HG02588 (cell line): ENCODE data around the gene CMC1.
"Not testable (repeated sequence)": the region's sequence is repeated elsewhere in the genome, so short reads cannot be mapped to it uniquely, and the experiment has no call there.

ENCODE experiments used
- ATAC-seq: cut with Tn5 transposase; IDR thresholded peaks from one replicate; pipeline ENCODE4 v1.9.1; 2021; ENCODE audit warnings: mild to moderate bottlenecking, moderate library complexity; ENCODE audit not compliant: unreplicated experiment

CMC1 gene, protein sequence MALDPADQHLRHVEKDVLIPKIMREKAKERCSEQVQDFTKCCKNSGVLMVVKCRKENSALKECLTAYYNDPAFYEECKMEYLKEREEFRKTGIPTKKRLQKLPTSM

DNA sequence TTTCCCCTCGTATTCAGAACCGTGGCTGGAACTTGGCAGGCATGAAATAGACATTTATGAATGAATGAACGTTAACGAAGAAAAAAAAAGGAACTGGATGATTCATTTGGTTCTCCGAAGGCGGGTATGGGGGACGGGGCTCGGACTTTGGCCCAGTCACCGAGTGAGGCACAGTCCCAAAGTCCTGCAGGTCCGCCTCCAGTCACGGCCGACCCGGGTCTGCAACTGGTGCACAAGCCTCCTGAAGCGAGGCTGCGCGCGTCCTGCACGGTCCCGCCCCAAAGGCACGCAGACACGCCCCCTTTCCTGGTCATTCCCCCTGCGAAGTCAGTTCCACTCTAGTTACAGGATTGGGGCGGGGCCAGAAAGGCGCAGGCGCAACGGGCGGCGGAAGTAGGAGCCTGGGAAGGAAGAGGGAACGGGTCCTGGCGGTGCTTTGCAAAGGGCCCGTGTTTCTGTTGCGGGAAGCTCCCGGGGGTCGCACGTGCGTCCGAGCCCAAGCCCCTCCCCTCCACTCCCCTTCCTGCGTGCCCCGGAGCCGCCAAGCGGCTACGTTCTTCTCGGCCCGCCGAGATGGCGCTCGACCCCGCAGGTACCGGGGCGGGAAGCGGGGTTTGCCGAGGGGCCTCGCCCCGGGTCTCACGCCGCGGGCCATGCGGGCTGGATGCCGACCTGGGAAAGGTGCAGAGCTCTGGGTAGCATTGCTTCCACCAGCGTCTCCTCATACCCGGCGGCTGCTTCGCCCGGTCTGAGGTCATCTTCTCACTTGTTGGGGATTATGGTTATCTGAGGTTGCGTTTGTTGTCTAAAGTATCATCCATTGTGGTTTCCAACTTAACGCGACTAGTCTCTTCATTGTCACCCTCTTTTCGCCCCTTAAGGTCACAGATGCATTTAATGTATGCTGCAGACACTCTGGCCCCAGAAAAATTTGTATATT lies at the start of gene CMC1:
TSS of gene CMC1 (plus strand) at position 399 of the 940 bp plus-strand sequence. CDS start at position 574, 175 bp downstream.
- ATAC-seq, result peak; percentile 97

DNA sequence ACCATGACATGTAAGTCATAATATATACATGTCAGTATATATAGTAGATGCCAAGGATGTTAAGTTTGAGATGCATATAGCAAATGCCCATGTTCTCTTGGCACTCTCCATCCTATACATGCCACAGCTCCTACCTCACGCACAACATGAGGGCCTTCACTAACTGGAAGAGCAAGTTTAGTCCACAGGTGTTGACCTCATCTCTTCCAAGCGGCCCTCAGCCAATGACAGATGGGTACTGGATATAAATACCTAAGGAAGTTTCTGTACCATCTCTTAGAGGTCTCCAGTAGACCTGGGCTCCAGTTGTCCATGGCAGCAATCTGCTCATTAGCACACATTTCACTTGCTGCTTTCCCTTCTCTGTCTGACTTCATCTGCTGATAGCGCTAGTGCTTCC lies 43.3 kb upstream of the CMC1 start:
- no peak for ATAC-seq

DNA sequence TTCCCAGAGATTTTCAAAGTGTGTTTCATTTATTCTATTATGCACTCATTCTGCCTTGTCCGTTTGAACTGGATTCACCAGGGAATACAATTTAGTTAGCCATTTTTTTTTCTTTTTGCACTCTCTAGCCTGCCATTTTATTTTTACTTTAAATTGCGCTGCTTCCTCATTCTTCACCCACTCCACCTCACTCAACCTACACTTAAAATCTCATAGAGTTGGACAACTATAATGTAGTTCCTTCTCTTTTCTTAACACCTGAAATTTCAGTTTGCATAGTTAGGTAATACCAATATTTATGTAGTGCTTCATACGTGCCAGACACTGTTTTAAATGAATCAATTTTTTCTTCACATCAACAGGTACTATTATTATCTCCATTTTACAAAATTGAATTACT lies 42.4 kb upstream of the CMC1 start:
- no peak for ATAC-seq

DNA sequence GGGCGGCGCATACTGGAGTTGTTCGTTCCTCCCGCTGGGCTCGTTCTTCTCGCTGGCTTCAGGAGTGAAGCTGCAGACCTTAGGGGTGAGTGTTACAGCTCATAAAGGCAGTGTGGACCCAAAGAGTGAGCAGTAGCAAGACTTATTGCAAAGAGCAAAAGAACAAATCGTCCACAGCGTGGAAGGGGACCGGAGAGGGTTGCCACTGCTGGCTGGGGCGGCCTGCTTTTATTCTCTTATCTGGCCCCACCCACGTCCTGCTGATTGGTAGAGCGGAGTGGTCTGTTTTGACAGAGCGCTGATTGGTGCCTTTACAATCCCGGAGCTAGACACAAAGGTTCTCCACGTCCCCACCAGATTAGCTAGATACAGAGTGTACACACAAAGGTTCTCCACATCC lies 41.8 kb upstream of the CMC1 start:
- ATAC-seq, result not testable (repeated sequence)

DNA sequence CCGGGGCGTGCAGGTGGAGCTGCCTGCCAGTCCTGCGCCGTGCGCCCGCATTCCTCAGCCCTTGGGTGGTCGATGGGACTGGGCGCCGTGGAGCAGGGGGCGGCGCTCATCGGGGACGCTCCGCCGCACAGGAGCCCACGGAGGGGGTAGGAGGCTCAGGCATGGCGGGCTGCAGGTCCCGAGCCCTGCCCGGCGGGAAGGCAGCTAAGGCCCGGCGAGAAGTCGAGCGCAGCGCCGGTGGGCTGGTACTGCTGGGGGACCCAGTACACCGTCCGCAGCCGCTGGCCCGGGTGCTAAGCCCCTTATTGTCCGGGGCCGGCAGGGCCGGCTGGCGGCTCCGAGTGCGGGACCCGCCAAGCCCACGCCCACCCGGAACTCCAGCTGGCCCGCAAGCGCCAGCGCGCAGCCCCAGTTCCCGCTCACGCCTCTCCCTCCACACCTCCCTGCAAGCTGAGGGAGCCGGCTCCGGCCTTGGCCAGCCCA lies 41.0 kb upstream of the CMC1 start:
- not testable (repeated sequence) for ATAC-seq

DNA sequence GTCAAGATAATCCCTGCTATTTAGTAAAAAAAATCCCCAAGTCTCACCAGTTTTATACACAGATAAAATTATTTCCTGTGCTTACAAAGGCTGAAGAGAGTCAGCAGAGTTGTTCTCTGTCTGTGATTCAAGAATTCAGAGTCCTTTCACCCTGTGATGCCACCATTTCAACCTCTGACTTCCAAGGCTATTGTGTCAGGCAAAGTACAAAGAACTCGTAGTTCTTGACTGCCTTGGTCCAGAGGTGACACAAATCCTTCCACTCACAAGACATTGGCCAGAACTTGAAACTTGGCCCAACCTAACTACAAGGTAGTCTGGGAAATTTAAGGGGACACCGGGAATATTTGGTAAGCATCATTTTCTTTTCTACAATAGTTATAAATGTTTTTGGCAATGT lies 34.9 kb upstream of the CMC1 start:
- no peak for ATAC-seq

DNA sequence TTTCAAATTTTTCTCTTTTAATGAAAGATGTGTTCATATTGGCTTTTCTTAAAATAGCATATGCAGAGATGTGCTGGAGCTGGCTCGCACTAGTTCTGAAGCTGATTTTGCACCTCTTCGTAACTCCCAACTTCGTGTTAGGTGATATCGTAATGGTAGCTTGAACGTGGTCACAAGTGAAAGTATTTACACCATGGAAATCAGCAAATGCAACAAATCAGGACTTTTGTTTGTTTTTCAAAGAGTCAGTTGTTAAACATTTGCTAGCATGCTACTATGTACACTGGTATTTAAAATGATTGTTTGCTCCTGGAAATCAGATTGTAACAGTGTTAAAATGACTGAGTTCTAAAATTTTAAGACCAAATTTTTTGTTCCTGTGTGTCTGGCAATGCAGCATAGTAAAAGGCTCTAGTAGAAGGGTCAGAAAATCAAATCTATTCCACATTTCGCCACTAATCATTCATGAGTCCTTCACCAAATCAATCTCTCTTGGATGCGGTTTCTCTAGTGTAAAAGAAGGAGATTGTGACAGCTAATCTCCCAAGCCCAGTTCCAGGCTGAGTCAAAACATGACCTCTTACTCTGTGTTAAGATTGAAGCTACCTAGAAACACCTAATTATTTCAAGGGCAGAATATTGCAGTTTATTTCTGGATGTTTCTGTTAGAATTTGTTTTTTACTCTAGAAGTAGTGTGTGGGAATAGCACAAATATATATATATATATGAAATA lies 34.3 kb upstream of the CMC1 start:
- ATAC-seq, result no peak

DNA sequence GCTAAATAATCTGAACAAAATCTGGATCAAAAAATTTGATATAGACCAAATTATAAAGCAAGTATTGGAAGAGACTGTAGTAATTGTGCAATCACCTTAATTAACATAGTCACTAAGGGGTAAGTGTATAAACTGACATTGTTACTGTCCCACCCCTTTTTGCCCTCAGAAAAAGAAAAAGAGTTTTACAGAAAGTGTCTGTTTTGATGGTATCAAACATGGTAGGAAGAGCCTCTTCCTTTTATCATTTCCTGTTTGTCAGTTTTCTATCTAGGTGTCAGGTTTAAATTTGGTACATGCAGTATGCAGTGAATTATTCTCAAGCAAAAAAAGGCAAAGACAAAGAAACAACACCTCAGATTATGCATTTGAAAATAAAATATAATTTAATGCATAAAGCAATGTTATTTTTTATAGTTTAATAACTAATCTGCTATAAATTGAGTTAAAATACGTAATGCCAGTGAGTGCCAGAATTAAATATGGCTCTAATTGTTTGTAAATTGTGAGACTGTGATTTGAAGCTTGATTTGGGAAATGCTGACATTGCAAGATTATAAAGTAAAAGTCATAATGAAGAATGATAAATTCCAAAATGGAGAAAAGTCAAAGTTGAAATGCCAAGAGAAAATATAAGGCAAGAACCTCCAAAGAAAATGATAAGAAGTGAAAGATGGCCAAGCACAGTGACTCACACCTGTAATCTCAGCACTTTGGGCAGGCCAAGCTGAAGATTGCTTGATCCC lies 30.3 kb upstream of the CMC1 start:
- no peak for ATAC-seq

DNA sequence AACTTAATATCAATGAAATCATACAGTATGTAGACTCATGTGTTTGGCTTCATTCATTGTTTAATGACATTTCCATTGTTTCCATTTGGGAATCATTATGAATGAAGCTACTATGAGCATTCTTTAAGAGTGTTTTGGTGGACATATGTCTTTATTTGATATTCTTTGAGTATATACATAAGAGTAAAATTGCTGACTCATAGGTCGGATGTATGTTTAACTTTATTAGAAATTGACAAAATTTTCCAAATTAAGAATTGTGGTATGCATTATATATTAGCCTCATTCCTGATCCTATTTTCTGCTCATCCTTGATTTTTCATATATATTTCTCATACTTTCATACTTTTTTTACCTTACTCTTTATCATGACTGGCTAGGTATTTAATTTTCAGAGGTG lies 28.7 kb upstream of the CMC1 start:
- ATAC-seq, result no peak

DNA sequence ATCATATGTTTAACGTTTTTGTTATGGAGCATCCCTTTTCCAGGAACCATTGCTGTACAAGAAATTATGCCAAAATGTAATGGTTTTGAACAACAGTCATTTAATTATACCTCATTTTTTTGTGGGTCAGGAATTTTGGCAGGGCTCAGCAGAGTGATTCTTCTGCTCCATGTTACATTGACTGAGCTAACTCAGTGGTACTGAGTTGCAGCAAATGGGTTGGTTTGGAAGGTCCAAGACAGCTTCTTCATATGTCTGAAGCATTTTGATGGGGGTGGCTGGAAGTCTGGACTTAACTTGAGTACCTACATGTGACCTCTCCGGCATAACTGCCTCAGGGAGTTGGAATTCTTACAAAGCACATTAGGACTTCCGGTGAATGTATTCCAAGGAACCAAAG lies 26.0 kb upstream of the CMC1 start:
- ATAC-seq, result no peak

DNA sequence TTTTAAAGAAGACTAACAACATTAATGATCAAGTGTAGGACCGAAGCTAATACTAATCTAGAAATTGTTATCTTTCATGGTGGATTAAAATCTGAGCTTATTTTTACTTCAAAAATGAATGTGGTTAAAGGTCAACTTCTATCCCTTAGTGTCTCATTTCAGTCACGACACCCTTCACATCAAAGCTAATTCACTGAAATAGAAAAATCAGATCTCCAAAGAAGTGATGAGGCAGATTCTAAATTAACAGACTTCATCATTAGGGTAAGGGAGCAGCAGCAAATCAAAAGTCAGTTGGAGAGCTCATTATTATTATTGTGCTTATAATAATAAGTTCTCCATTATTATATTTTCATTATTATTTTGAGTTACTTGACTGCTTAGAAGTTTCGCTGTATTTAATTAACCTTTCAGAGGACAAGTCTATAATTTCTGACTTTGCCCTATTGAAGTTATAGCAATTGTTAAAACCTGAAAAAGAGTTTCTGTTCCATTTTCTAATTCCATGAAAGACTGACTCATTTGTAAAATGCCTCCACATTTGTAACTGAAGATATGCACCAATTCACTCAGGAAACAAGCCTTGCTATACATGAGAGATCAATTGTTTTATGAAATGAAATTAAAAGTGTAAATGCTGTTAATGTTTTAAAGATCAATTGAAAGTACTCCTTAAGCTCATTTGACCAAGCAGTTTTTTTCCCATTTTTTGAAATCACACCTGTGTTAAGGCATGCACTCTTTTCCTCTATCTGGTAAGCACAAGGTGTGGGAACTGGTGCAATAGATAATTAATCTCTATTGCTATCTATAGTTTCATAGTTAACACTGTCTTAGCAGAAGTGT lies 23.1 kb upstream of the CMC1 start:
- no peak for ATAC-seq

DNA sequence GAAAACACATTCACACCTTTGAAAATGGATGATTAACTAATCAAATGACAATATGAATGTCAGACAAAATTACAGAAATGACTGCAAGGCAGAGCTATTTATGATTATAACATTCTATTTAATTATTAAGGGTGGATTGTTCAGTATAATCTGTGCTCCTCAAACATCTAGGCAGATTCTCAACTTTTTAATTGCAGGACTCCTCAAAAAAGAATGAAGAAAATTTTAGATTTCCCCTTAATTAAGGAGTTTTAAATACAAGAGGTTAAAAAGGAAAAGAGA lies 22.6 kb upstream of the CMC1 start:
- ATAC-seq, result no peak

DNA sequence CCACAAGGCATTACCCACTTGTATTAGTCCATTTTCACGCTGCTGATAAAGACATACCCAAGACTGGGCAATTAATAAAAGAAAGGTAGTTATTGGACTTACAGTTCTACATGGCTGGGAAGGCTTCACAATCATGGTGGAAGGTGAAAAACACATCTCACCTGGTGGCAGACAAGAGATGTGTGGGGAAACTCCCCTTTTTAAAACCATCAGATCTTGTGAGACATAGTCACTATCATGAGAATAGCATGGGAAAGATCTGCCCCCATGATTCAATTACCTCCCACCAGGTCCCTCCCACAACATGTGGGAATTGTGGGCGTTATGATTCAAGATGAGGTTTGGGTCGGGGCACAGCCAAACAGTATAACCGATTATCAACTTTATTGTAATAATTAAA lies 17.0 kb upstream of the CMC1 start:
- ATAC-seq, result no peak

DNA sequence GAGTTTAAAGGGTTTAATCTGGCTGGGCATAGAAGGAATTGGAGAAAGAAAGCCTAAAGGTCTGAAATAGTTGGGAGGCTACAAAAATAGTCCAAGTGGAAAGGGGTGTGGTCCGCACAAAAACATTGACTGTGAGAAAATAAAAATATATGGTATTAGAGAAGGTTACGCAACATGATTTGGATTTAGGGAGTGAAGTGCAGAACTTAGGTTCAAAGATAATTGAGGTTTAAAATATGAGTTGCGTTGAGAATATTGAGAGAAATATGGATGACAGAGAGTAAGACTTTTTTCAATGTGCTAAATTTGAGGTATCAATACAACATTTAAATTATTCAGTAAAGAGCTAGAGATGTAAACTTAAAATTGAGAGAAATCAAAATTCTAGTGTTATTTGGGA lies 15.4 kb upstream of the CMC1 start:
- no peak for ATAC-seq

DNA sequence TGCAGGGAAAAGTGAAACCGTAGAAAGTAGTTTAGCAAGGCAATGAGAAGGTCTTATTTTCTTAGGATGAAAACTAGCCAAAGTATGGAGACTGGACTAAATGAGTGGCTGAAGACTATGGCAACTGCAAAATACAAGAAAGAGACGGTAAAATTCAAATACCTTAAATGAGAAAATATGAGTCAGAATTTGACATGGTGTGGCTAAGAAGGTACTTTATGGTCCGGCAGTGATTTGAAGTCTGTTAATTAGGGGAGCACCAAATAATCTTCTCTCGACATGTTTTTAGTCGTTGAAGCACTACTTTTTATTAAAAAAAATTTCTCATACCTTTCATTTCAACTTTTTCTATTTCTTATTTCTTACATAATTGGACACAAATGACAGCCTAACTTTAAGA lies 12.8 kb upstream of the CMC1 start:
- no peak for ATAC-seq

DNA sequence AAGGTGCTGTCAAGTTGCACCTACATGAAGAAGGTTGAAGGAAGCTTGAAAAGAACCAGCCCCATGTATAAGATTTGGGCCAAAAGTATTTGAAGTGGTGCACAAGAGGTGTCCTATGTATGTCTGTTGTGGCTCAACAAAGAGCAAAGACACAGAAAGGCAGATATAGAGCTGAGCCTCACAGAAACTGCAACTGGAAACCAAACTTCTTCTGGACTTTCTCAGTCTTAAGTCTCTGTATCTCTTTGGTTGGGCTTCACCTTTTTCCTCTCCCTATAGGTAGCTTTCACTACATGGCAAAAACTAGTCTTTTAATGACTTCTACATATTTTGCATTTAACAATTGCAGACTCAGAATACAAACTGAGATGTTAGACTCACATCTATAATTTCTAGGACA lies 8.8 kb upstream of the CMC1 start:
- peak; percentile 58 for ATAC-seq

DNA sequence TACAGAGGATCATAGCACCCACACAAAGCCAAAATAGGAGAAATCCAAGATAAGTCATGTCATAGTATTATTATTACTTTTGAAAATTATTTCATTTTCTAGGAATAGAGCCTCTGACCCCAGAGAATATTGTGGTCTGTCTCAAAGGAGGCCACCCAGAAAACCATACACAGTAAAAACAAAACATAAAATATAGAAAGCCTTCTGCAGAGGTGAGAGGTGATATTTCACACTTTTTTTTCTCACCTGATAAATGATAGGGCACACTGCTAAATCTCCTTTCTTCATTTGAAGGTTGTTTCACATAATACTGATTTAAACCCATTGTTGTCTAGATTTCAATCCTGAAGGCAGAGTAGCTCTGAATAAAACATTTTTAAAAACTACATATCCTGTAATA lies 7.0 kb upstream of the CMC1 start:
- no peak for ATAC-seq

DNA sequence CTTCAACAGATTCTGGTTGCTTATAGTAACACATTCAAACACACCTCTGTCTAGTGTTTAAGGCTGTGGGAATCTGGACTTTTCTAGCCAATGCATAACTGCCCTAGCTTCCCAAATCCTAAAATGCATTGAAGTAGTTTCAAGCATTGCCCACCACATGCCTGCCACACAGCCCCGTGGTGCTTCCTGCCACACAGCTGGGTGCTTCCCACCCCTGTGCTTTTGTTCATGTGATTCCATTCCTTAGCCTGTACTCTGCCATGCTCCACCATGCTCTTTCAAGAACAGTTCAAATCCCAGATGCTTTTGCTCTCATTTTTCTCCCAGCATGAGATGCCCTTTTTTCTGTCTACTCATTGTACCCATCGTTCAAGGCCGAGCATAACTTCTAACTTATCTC lies 2.3 kb upstream of the CMC1 start:
- no peak for ATAC-seq

DNA sequence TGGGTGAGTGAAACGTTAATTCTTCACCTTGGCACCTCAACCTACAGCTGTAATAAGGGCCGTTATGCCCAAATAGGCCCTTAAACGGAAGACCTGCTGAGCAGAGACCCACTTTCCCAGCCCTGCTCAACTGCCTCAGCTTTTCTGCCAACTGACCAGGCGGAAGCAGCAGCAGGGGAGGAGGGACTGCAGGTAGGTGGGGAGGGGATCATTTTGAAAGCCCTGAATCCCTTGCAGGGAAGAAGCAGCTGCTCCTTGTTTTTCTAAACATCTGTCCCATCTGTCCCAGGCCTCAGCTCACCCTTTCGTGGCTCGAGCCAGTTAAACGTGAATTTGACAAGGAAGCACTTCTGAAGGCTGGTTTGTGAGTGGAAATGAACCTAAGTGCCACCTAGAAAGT lies 978 bp upstream of the CMC1 start:
- no peak for ATAC-seq

DNA sequence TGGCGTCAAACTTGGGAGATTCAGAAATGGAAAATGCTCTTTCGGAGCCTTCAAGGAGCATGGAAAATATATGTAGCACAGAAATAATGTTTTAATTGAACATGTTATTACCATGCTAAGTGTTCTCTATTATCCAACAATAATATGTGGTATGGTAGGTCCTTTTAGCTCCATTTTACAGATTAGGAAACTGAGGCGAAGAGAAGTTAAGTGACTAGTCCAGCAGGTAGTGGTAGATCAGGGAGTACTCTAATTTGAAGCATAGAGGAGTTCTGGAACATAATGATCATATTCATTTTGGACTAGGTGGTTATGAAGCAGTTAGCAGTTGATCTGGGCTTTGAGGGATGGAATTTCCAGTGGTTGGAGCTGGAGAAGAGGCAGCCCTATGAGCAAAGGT lies 1.1 kb downstream of the CMC1 start:
- no peak for ATAC-seq
